ENCODE results near the gene DRD4. TPM values are rescaled to one million over a fixed set of nuclear protein-coding genes. Genes with fewer than 3 reads are reported as not detected.

DRD4 gene
- total RNA-seq, 2 experiments from 2014 or later: 0.21 to 0.30 TPM

- DNase-seq: no peak
- peaks cover 4% of the 10 kb centered on the region for H3K4me1 Mint-ChIP-seq
- no peaks in the 10 kb centered on the region for H3K27me3 Mint-ChIP-seq
- no peak overlapping the region for H3K4me3 Mint-ChIP-seq
- CTCF ChIA-PET: interaction anchor here (0.5 to 1.4 kb wide), 3 partner anchors 10 to 1703 kb away, joined by 3 to 5 read pairs (median 3); no protein-coding TSS in a partner anchor
- POLR2A ChIA-PET: no interaction called here
- H3K9me3 Mint-ChIP-seq: no peaks in the 10 kb centered on the region
- peaks cover 43% of the 10 kb centered on the region for H3K36me3 Mint-ChIP-seq (ENCODE audit: low read depth)
- peak overlapping the region; percentile 74 for H3K27ac Mint-ChIP-seq
Observed at GRCh38 chr11:601573-602245, 35.4 kb upstream of the DRD4 start.

GRCh38 chr11:603154-603553, 33.9 kb upstream of the DRD4 start:
- POLR2A ChIA-PET: no interaction called here
- no peaks in the 10 kb centered on the region for H3K9me3 Mint-ChIP-seq
- H3K27me3 Mint-ChIP-seq: no peaks in the 10 kb centered on the region
- H3K27ac Mint-ChIP-seq: no peak overlapping the region
- H3K4me3 Mint-ChIP-seq: no peak overlapping the region
- no peak for DNase-seq
- H3K4me1 Mint-ChIP-seq: no peaks in the 10 kb centered on the region
- CTCF ChIA-PET: interaction anchor here (0.9 to 2.0 kb wide), 2 partner anchors 12 to 18 kb away, joined by 3 to 4 read pairs; no protein-coding TSS in a partner anchor
- H3K36me3 Mint-ChIP-seq (ENCODE audit: low read depth): peaks cover 42% of the 10 kb centered on the region

DNA sequence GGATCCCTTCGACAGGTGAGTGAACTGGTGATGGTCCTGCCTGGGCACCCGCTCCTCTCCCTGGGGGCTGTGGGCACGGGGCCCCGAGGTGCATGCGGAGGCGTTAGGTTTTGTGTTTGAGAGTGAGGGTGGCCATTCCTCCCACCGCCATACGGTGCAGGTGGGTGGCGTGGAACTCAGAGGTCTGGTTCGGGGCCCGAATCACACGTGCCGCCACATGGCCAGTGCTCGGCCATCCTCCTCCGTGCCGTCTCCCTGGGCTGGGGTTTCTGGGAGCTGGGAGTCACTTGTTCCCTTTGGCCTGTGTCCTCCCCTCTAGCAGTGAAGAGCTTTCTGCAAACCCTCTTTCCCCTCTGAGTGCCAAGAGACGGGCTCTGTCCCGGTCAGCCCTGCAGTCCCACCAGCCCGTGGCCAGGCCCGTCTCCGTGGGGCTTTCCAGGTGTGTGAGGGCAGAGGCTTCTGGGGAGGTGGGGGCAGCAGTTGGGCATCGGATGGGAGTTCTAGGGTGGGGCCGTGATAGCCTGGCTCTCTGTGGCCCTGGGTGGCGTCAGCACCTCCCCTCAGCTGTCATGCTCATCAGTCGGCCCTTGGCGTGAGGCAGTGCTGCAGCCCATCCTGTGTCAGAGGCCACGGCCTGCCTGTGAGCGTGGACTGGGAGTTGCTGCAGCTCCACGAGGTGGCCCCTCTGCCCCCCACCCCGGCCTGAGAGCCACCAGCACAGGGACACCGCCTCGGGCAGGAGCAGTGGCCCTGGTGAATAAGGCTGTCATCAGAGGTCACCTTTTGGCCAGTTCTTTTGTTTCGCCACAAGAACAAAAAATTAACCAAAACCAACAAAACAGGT, 31.6 kb upstream of the DRD4 start:
- Mint-ChIP-seq H3K4me1 (no peaks in the 10 kb centered on the region), H3K36me3 (ENCODE audit: low read depth) (peaks cover 34% of the 10 kb centered on the region), H3K27ac (no peak overlapping the region), H3K9me3 (no peaks in the 10 kb centered on the region), H3K27me3 (no peaks in the 10 kb centered on the region), H3K4me3 (no peak overlapping the region)
- CTCF ChIA-PET: interaction anchor here (1.0 to 1.2 kb wide), 2 partner anchors 18 to 22 kb away, joined by 3 to 6 read pairs; no protein-coding TSS in a partner anchor
- DNase-seq: no peak
- POLR2A ChIA-PET: no interaction called here

DNA sequence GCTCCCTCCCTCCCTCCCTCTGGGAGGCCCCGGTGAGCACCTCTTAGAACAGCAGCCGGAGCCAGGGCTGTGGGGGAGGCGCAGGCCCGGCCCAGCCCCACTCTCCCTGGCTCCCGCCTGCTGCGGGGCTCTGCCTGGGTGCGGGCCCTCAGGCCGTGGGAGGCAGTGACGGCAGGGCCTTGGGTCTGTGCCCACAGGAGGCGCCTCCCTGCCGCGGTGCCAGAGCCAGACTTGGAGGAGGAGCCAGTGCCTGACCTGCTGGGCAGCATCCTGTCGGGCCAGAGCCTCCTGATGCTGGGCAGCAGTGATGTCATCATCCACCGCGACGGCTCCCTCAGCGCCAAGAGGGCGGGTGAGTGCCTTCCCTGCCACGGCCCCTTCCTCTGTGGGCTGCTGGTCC, 30.8 kb upstream of the DRD4 start:
- H3K4me1 Mint-ChIP-seq: no peaks in the 10 kb centered on the region
- H3K4me3 Mint-ChIP-seq: no peak overlapping the region
- no peak overlapping the region for H3K27ac Mint-ChIP-seq
- no peaks in the 10 kb centered on the region for H3K9me3 Mint-ChIP-seq
- H3K36me3 Mint-ChIP-seq (ENCODE audit: low read depth): peaks cover 39% of the 10 kb centered on the region
- H3K27me3 Mint-ChIP-seq: no peaks in the 10 kb centered on the region
- ChIA-PET CTCF (interaction anchor here (1.3 kb wide), 1 partner anchor 12 kb away, joined by 3 read pairs; no protein-coding TSS in a partner anchor), POLR2A (no interaction called here)
- no peak for DNase-seq

- no peaks in the 10 kb centered on the region for H3K9me3 Mint-ChIP-seq
- peaks cover 39% of the 10 kb centered on the region for H3K36me3 Mint-ChIP-seq (ENCODE audit: low read depth)
- peaks cover 2% of the 10 kb centered on the region for H3K4me1 Mint-ChIP-seq
- no peak overlapping the region for H3K4me3 Mint-ChIP-seq
- POLR2A ChIA-PET: no interaction called here
- no peaks in the 10 kb centered on the region for H3K27me3 Mint-ChIP-seq
- CTCF ChIA-PET: interaction anchor here (0.7 to 1.3 kb wide), 3 partner anchors 8 to 31 kb away, joined by 3 to 4 read pairs (median 4); partner anchors contain the start of gene PHRF1
- DNase-seq: no peak
- H3K27ac Mint-ChIP-seq: no peak overlapping the region
Observed at GRCh38 chr11:607020-607780, 29.9 kb upstream of the DRD4 start.

DNA sequence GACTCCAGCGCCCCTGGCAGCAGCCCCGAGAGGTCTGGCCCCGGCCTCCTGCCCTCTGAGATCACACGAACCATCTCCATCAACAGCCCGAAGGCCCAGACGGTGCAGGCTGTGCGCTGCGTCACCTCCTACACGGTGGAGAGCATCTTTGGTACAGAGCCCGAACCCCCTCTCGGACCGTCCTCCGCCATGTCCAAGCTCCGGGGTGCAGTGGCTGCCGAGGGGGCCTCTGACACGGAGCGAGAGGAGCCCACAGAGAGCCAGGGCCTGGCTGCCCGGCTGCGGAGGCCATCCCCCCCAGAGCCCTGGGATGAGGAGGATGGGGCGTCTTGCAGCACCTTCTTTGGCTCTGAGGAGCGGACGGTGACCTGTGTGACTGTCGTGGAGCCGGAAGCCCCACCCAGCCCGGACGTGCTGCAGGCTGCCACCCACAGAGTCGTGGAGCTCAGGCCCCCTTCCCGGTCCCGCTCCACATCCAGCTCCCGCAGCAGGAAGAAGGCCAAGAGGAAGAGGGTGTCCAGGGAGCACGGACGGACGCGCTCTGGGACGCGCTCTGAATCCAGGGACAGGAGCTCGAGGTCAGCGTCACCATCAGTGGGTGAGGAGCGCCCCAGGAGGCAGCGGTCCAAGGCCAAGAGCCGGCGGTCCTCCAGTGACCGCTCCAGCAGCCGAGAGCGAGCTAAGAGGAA, 29.0 kb upstream of the DRD4 start:
- H3K36me3 Mint-ChIP-seq (ENCODE audit: low read depth): peaks cover 42% of the 10 kb centered on the region
- no peak for DNase-seq
- CTCF ChIA-PET: interaction anchor here (1.3 kb wide), 1 partner anchor 9 kb away, joined by 4 read pairs; no protein-coding TSS in a partner anchor
- POLR2A ChIA-PET: interaction anchor here (1.1 kb wide), 1 partner anchor 32 kb away, joined by 3 read pairs; the partner anchor contains the start of gene PHRF1
- H3K4me3 Mint-ChIP-seq: no peak overlapping the region
- H3K27me3 Mint-ChIP-seq: no peaks in the 10 kb centered on the region
- no peaks in the 10 kb centered on the region for H3K9me3 Mint-ChIP-seq
- peaks cover 4% of the 10 kb centered on the region for H3K4me1 Mint-ChIP-seq
- H3K27ac Mint-ChIP-seq: no peak overlapping the region

DNA sequence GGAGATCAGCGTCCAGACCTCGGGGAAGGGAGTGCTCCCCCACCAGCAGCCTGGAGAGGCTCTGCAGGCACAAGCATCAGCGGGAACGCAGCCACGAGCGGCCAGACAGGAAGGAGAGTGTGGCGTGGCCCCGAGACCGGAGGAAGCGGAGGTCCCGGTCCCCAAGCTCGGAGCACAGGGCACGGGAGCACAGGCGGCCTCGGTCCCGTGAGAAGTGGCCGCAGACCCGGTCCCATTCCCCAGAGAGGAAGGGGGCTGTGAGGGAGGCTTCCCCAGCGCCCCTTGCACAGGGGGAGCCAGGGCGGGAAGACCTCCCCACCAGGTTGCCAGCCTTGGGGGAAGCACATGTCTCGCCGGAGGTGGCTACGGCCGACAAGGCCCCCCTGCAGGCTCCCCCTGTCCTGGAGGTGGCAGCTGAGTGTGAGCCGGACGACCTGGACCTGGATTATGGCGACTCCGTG, 28.2 kb upstream of the DRD4 start:
- H3K4me1 Mint-ChIP-seq: peaks cover 8% of the 10 kb centered on the region
- DNase-seq: no peak
- POLR2A ChIA-PET: interaction anchor here (1.1 kb wide), 1 partner anchor 33 kb away, joined by 3 read pairs; the partner anchor contains the start of gene PHRF1
- peaks cover 47% of the 10 kb centered on the region for H3K36me3 Mint-ChIP-seq (ENCODE audit: low read depth)
- H3K4me3 Mint-ChIP-seq: no peak overlapping the region
- H3K27me3 Mint-ChIP-seq: no peaks in the 10 kb centered on the region
- peak overlapping the region; percentile 62 for H3K27ac Mint-ChIP-seq
- CTCF ChIA-PET: no interaction called here
- no peaks in the 10 kb centered on the region for H3K9me3 Mint-ChIP-seq

GRCh38 chr11:609341-609811, 27.7 kb upstream of the DRD4 start:
- H3K4me1 Mint-ChIP-seq: peaks cover 12% of the 10 kb centered on the region
- CTCF ChIA-PET: no interaction called here
- POLR2A ChIA-PET: interaction anchor here (0.7 to 1.1 kb wide), 2 partner anchors 33 to 35 kb away, joined by 3 read pairs; partner anchors contain the start of gene PHRF1

DNA sequence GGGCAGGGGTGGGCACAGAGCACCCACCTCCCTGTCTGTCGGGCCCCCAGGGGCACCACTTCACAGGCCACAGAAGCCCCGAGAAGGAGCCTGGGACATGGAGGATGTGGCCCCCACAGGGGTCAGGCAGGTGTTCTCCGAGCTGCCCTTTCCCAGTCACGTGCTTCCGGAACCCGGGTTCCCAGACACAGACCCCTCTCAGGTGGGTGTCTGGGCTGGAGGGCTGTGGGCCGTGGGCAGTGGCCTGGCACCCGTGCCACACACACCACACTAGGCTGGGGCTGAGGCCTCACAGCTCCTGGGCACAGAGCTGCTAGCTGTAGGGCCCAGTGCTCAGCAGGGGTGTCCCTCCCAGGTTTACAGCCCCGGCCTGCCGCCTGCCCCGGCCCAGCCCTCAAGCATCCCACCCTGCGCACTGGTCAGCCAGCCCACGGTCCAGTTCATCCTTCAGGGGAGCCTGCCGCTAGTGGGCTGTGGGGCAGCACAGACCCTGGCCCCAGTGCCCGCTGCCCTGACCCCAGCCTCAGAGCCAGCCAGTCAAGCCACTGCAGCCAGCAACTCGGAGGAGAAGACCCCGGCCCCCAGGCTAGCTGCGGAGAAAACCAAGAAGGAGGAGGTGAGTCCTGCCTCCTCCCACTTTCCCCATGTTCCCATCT, 26.8 kb upstream of the DRD4 start:
- ChIA-PET CTCF (interaction anchor here (1.0 to 1.3 kb wide), 2 partner anchors 29 to 30 kb away, joined by 3 read pairs; no protein-coding TSS in a partner anchor), POLR2A (interaction anchor here (0.7 kb wide), 1 partner anchor 36 kb away, joined by 3 read pairs; no protein-coding TSS in a partner anchor)
- Mint-ChIP-seq H3K4me3 (no peak overlapping the region), H3K27me3 (no peaks in the 10 kb centered on the region), H3K27ac (no peak overlapping the region), H3K36me3 (ENCODE audit: low read depth) (peaks cover 43% of the 10 kb centered on the region), H3K4me1 (peaks cover 14% of the 10 kb centered on the region), H3K9me3 (no peaks in the 10 kb centered on the region)
- no peak for DNase-seq

More at GRCh38 chr11:609341-609811, 27.7 kb upstream of the DRD4 start:
- DNase-seq: no peak
- Mint-ChIP-seq H3K4me3 (no peak overlapping the region), H3K27me3 (no peaks in the 10 kb centered on the region), H3K27ac (no peak overlapping the region), H3K9me3 (no peaks in the 10 kb centered on the region), H3K36me3 (ENCODE audit: low read depth) (peaks cover 45% of the 10 kb centered on the region)

DNA sequence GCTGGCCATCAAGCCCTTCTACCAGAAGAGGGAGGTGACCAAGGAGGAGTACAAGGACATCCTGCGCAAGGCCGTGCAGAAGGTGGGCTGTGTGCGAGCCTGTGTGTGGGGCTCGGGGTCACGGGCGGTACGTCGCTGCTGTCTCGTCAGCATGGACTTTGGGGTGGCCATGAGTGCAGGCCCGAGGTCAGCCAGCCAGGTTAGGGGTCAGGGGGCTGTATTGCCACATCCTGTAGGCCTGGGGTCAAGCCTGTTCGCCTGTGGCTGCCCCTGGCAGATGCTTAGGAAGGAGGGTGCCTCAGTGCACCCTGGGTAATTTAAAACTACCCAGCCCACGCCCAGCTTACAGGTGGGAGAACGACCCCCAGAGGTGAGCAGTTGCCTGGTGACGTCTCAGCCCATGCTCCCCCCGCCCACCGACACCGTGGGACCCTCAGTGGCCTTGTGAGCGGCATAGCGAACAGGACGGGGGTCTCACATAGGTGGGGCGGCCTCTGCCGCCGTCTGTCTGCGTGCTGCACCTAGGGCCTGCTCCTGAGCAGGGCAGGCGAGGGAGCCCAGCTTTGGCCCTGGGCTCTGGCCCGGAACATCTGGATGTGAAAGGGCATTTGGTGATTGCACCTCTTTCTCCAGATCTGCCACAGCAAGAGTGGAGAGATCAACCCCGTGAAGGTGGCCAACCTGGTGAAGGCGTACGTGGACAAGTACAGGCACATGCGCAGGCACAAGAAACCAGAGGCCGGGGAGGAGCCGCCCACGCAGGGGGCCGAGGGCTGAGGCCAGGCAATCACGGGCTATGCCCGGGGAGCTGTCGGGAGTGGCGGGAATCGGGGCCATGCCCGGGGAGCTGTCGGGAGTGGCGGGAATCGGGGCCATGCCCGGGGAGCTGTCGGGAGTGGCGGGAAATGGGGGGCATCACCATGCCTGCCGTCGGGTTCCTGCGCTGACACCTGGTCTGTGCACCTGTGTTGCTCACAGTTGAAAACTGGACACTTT, 25.8 kb upstream of the DRD4 start:
- no peaks in the 10 kb centered on the region for H3K27me3 Mint-ChIP-seq
- no peak for DNase-seq
- H3K36me3 Mint-ChIP-seq (ENCODE audit: low read depth): peaks cover 45% of the 10 kb centered on the region
- H3K27ac Mint-ChIP-seq: peak overlapping the region; percentile 54
- no peak overlapping the region for H3K4me3 Mint-ChIP-seq
- POLR2A ChIA-PET: no interaction called here
- no peaks in the 10 kb centered on the region for H3K9me3 Mint-ChIP-seq
- peaks cover 19% of the 10 kb centered on the region for H3K4me1 Mint-ChIP-seq
- CTCF ChIA-PET: interaction anchor here (0.9 to 1.6 kb wide), 6 partner anchors 10 to 111 kb away, joined by 3 to 7 read pairs (median 4); no protein-coding TSS in a partner anchor

Measured in activated CD4-positive, alpha-beta T cell treated with anti-CD3 and anti-CD28 coated beads, Interleukin-2, amount 10 ng/mL, durations not matched to agents 7 days and 5 days (primary cell).